ENCODE measurements around the gene BEND3.

The BEND3 gene

DNA sequence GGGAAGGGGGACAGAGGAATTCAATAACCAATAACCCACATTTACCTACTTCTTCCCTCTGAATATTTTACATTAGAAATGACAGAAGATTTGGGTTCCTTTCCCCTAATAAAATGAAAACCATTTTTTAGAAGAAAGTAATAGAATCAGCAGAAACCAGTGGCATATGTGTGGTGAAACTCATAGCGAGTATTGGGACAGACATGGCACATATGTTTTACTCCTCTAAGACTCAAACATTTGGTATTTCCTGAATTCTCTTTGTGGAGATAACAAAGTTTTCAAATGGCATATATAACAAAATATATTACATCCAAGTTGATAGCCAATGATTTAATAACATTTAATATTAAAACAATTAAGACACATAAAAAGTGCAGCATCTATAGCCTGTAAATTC, 12.9 kb upstream of the BEND3 start:
- no peak for DNase-seq (ENCODE audit: low spot score)
- TF ChIP-seq, protein P1, sequence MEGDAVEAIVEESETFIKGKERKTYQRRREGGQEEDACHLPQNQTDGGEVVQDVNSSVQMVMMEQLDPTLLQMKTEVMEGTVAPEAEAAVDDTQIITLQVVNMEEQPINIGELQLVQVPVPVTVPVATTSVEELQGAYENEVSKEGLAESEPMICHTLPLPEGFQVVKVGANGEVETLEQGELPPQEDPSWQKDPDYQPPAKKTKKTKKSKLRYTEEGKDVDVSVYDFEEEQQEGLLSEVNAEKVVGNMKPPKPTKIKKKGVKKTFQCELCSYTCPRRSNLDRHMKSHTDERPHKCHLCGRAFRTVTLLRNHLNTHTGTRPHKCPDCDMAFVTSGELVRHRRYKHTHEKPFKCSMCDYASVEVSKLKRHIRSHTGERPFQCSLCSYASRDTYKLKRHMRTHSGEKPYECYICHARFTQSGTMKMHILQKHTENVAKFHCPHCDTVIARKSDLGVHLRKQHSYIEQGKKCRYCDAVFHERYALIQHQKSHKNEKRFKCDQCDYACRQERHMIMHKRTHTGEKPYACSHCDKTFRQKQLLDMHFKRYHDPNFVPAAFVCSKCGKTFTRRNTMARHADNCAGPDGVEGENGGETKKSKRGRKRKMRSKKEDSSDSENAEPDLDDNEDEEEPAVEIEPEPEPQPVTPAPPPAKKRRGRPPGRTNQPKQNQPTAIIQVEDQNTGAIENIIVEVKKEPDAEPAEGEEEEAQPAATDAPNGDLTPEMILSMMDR (IDR thresholded peaks at IDR 0.05; ENCODE audit: extremely low read depth, missing control alignments): no peak

- DNase-seq (ENCODE audit: low spot score): no peak
- TF ChIP-seq, protein P1 (IDR thresholded peaks at IDR 0.05; ENCODE audit: extremely low read depth, missing control alignments): no peak
These were observed 10.5 kb upstream of the BEND3 start for GRCh38 chr6:107125771-107126170.

DNA sequence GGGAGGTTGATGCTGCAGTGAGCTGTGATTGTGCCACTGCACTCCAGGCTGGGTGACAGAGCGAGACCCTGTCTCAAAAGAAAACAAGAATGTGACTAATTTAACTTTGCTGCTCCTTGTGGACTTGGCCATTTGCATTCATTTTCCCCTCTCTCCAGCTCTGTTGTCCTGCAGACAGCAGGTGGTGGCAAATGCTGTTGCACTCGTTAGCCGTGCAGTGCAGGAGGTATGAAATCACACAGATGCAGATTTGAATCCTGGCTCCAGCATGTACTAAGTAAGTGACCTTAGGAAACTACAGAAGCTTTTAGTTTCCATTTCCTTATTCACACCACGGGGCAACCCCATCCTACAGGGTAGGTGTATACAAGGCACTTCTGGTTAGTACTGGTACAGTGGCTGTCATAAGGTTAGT, 9.6 kb upstream of the BEND3 start:
- DNase-seq (ENCODE audit: low spot score): no peak
- TF ChIP-seq, protein P1 (IDR thresholded peaks at IDR 0.05; ENCODE audit: extremely low read depth, missing control alignments): no peak

DNA sequence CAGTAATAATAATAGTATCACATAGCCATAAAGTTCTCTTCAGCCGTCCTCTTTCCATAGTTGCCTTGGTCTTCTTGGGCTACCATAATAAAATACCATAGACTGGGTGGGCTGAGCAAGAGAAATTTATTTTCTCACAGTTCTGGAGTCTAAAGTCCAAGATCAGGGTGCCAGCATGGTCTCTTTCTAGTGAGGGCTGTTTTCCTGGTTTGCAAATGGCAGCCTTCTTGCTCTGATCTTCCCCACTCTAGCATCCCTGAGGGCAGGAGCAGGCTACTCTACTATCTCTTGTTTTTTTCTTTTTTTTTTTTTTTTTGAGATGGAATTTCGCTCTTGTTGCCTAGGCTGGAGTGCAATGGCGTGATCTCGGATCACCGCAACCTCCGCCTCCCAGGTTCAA, 8.2 kb upstream of the BEND3 start:
- TF ChIP-seq, protein P1 (IDR thresholded peaks at IDR 0.05; ENCODE audit: extremely low read depth, missing control alignments): no peak
- DNase-seq (ENCODE audit: low spot score): no peak

DNA sequence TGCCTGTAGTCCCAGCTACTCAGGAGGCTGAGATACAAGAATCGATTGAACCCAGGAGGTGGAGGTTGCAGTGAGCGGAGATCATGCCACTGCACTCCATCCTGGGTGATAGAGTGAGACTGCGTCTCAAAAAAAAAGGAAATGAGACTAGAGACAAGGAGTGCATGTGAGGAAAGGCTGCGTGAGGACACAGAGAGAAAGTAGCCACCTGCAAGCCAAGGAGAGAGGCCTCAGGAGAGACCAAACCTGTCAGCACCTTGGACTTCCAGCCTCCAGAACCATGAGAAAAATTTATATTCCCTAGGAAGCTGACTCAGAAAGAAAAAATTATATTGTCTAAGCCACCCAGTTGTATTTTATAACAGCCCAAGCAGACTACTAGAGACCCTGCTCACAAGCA, 7.4 kb upstream of the BEND3 start:
- DNase-seq (ENCODE audit: low spot score): no peak
- TF ChIP-seq, protein P1 (IDR thresholded peaks at IDR 0.05; ENCODE audit: extremely low read depth, missing control alignments): no peak

DNA sequence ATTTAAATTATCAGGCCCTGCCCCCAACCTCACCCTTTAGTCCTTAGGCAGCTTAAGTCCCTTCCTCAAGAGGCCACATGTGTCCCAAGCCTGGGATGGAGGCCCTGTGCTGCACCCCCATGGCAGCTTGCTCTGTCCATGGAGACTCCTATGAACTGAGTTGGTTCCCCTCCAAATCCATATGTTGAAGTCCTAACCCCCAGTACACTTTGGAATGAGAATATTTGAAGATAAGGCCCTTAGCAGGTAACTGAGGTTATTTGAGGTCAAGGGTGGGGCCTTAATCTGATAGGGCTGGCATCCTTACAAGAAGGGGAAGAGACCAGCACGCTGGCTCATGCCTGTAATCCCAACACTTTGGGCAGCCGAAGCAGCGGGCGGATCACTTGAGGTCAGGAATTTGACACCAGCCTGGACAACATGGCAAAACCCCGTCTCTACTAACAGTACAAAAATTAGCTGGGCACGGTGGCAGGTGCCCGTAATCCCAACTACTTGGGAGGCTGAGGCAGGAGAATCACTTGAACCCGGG, 6.7 kb upstream of the BEND3 start:
- DNase-seq (ENCODE audit: low spot score): no peak
- TF ChIP-seq, protein P1 (IDR thresholded peaks at IDR 0.05; ENCODE audit: extremely low read depth, missing control alignments): no peak

- no peak for DNase-seq (ENCODE audit: low spot score)
- TF ChIP-seq, protein P1 (IDR thresholded peaks at IDR 0.05; ENCODE audit: extremely low read depth, missing control alignments): no peak
These were observed 6.0 kb upstream of the BEND3 start for GRCh38 chr6:107121266-107121665.

Measured in GM20000 (cell line).